ENCODE measurements around the gene ASTN2.

GRCh38 chr9:116524778-116525470 is 889.9 kb downstream of the ASTN2 start:
- no peak for TF ChIP-seq POLR2AphosphoS5 (IDR thresholded peaks at IDR 0.05)
- no peak for TF ChIP-seq EP300 (conservative IDR thresholded peaks at IDR 0.05; ENCODE audit: poor library complexity, severe bottlenecking)
- TF ChIP-seq CTCF (IDR thresholded peaks at IDR 0.05; ENCODE audit: poor library complexity, severe bottlenecking) = no peak
- TF ChIP-seq RAD21 (conservative IDR thresholded peaks at IDR 0.05) = no peak
- TF ChIP-seq EZH2 (IDR thresholded peaks at IDR 0.05; ENCODE audit: borderline replicate concordance, insufficient read depth, low read length, poor library complexity, severe bottlenecking) = no peak
- no peak for TF ChIP-seq SMC3 (conservative IDR thresholded peaks at IDR 0.05; ENCODE audit: poor library complexity)
- TF ChIP-seq TAF1 (IDR thresholded peaks at IDR 0.05; ENCODE audit: low read depth) = no peak
- no peak for TF ChIP-seq REST (IDR thresholded peaks at IDR 0.05; ENCODE audit: borderline replicate concordance)
- TF ChIP-seq MXI1 (conservative IDR thresholded peaks at IDR 0.05; ENCODE audit: poor library complexity, severe bottlenecking) = no peak
